ENCODE measurements around the gene SART1.
"Not testable (repeated sequence)": the region's sequence is repeated elsewhere in the genome, so short reads cannot be mapped to it uniquely, and the experiment has no call there.

The SART1 gene

DNA sequence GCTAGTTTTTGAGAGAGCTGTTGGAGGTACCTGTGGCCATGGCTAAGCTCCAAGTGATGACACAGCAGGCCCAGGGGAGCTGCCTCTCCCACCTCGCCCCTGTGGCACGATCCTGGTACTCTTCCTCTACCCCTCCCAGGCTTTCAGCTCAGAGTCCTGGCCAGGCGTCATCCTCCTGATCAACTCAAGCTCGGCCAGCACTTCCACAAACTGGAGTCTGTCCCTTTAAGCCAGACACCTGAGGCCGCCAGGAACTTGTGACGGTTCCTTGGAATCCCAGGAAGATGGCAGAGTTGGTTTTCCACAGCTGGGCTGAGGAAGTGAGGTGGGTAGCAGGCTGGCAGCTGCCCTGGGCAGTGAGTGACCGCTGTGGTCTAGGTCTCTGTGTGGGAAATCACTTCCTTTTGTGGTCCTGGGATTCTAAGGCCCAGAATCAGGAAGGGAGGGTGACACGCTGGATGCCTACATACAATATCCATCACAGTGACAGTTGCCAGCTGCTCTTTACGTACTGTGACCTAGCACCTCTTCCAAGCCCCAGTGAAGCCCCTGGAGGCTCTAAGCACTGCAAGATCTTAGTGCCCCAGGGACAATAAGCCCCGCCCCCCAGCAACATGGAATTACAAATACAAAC lies 47.1 kb downstream of the SART1 start:
- TF ChIP-seq, protein P1, sequence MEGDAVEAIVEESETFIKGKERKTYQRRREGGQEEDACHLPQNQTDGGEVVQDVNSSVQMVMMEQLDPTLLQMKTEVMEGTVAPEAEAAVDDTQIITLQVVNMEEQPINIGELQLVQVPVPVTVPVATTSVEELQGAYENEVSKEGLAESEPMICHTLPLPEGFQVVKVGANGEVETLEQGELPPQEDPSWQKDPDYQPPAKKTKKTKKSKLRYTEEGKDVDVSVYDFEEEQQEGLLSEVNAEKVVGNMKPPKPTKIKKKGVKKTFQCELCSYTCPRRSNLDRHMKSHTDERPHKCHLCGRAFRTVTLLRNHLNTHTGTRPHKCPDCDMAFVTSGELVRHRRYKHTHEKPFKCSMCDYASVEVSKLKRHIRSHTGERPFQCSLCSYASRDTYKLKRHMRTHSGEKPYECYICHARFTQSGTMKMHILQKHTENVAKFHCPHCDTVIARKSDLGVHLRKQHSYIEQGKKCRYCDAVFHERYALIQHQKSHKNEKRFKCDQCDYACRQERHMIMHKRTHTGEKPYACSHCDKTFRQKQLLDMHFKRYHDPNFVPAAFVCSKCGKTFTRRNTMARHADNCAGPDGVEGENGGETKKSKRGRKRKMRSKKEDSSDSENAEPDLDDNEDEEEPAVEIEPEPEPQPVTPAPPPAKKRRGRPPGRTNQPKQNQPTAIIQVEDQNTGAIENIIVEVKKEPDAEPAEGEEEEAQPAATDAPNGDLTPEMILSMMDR (IDR thresholded peaks at IDR 0.05; ENCODE audit: insufficient read depth, low read length, missing control alignments) = no peak
- H3K4me3 ChIP-seq (ENCODE audit: low read depth, low read length) = no peak overlapping the region
- ChIA-PET POLR2A (no interaction called here), CTCF (interaction anchor here (0.7 to 7.8 kb wide), 6 partner anchors 15 to 250 kb away, joined by 3 to 72 read pairs (median 4); no protein-coding TSS in a partner anchor)
- DNase-seq (ENCODE audit: low read depth, low spot score) = no peak

DNA sequence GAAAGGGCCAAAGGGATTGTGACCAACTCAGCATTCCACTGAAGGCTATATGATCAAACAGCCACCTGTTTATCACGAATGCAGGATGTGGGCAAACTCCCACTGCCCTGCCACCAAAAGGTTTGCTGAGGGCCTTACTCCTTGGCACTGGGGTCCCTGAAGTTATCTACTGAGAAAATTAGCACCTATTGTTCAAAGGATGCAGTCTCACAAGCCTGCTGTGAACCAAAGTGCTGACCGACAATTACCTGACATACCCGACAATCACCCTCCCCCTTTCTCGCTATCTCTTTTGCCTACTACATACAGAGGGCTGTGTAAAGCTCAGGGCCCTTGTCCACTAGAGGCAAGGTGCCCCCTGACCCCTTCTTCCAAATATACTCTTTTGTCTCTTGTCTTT lies 48.5 kb downstream of the SART1 start:
- H3K4me3 ChIP-seq (ENCODE audit: low read depth, low read length); POLR2A ChIA-PET; DNase-seq (ENCODE audit: low read depth, low spot score): not testable (repeated sequence)
- CTCF ChIA-PET = interaction anchor here (1.1 to 7.8 kb wide), 4 partner anchors 13 to 125 kb away, joined by 3 to 72 read pairs (median 8); no protein-coding TSS in a partner anchor

DNA sequence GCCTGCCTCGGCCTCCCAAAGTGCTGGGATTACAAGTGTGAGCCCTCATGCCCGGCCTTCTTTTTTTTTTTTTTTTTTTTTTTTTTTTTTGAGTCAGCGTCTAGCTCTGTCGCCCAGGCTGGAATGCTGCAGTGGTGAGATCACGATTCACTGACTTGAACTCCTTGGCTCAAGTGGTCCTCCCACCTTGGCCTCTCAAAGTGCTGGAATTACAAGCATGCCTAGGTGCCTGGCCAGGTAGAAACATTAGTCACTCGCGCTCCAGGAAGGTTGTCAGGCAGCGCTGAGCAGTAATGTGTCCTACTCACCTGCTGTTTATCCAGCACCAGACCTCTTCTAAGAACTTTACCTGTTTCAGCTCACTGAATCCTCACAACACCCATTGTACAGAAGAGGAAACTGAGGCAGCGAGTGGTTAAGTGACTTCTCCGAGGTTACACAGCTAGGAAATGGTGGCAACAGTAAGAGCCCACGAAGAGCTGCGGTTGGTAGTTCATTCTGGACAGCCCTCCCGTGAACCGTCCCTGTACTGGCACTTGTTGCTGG lies 49.8 kb downstream of the SART1 start:
- TF ChIP-seq, protein P1 (IDR thresholded peaks at IDR 0.05; ENCODE audit: insufficient read depth, low read length, missing control alignments) = no peak
- DNase-seq (ENCODE audit: low read depth, low spot score) = no peak
- ChIA-PET POLR2A (interaction anchor here (0.7 to 0.9 kb wide), 2 partner anchors 9 to 57 kb away, joined by 3 read pairs; partner anchors contain the start of gene BANF1), CTCF (interaction anchor here (0.9 to 7.8 kb wide), 6 partner anchors 9 to 127 kb away, joined by 3 to 72 read pairs (median 4); partner anchors contain the start of gene BANF1)
- H3K4me3 ChIP-seq (ENCODE audit: low read depth, low read length) = no peak overlapping the region

DNA sequence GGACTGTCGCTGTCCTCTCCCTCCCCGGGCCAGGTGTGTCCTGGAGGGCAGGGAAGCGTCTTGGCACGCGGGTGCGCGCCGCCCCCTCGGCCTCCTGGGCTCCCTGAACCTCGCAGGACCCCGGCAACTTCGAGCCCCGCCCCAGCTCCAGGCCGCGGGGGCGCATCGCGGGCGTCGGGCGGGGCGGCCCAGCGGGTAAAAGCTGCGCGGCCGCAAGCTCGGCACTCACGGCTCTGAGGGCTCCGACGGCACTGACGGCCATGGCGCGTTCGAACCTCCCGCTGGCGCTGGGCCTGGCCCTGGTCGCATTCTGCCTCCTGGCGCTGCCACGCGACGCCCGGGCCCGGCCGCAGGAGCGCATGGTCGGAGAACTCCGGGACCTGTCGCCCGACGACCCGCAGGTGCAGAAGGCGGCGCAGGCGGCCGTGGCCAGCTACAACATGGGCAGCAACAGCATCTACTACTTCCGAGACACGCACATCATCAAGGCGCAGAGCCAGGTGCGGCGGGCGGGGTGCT lies 50.3 kb downstream of the SART1 start, which contains the start of gene CST6:
Gene CST6 (plus strand): TSS at position 224 of the 519 bp plus-strand sequence. CDS start 37 bp downstream, at position 261.
- DNase-seq (ENCODE audit: low read depth, low spot score) = no peak
- no peak within 1 kb of the TSS for H3K4me3 ChIP-seq (ENCODE audit: low read depth, low read length)
- ChIA-PET POLR2A (interaction anchor here (0.7 kb wide), 1 partner anchor 57 kb away, joined by 3 read pairs; no protein-coding TSS in a partner anchor), CTCF (interaction anchor here (1.4 to 7.8 kb wide), 4 partner anchors 9 to 56 kb away, joined by 3 to 72 read pairs (median 4); partner anchors contain the start of gene BANF1)
- TF ChIP-seq, protein P1 (IDR thresholded peaks at IDR 0.05; ENCODE audit: insufficient read depth, low read length, missing control alignments) = no peak

DNA sequence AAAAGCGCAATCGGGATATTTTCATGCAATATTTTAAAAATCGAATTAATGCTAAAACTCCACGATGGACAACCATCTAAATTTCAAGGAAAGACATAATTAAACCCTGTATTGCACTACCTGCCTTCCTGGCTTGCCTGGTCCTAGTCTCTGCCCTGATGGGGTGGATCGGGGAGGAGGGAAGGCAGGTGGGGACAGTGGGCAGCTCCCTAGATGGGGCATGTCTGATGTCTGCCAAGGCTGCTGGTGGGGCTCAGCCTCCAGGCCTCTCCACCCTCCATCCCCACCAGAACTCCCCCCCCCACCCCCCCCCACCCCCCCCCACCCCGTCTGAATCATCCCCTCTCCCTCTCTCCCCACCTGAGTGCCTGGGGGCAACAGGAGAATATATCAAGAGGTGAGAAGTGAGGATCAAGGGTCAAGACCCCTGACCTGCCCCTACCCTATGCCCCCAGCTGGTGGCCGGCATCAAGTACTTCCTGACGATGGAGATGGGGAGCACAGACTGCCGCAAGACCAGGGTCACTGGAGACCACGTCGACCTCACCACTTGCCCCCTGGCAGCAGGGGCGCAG lies 50.9 kb downstream of the SART1 start:
- TF ChIP-seq, protein P1 (IDR thresholded peaks at IDR 0.05; ENCODE audit: insufficient read depth, low read length, missing control alignments) = no peak
- ChIA-PET CTCF (interaction anchor here (1.4 to 7.8 kb wide), 3 partner anchors 10 to 29 kb away, joined by 3 to 72 read pairs (median 4); partner anchors contain the start of gene BANF1), POLR2A (no interaction called here)
- DNase-seq (ENCODE audit: low read depth, low spot score) = no peak
- no peak overlapping the region for H3K4me3 ChIP-seq (ENCODE audit: low read depth, low read length)

DNA sequence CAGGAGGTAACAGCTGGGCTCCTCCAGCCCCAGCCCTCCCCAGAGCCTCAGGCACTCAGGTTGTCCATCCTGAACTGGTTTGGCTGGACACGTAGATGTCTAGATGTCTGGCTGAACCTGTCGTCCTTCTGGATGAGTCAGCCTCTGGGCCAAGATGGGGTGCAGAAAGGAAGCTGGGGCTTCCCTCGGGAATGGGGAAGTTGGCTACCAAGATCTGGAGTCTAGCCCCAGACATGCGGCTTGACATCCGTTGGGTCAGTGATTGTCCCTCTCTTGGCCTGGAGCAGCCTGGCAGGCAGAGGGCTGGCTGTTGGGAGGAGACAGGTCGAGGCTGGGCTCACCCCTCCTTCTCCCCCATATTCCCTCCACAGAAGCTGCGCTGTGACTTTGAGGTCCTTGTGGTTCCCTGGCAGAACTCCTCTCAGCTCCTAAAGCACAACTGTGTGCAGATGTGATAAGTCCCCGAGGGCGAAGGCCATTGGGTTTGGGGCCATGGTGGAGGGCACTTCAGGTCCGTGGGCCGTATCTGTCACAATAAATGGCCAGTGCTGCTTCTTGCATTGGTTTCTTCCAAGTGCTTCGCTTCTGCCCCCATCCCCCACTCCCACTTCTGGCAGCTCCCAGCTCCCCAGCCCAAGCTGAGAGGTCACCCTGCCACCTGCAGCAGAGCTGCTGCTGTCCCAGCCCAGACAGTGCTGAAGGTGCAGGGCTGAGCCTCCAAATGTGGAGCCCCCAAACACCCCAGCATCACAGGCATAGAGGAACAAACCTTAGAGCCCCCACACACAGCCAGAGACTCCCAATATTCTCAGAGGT lies 51.6 kb downstream of the SART1 start:
- ChIA-PET CTCF (interaction anchor here (0.9 to 7.8 kb wide), 3 partner anchors 10 to 32 kb away, joined by 3 to 72 read pairs (median 3); no protein-coding TSS in a partner anchor), POLR2A (no interaction called here)
- TF ChIP-seq, protein P1 (IDR thresholded peaks at IDR 0.05; ENCODE audit: insufficient read depth, low read length, missing control alignments) = no peak
- no peak for DNase-seq (ENCODE audit: low read depth, low spot score)
- no peak overlapping the region for H3K4me3 ChIP-seq (ENCODE audit: low read depth, low read length)
